ENCODE data around the gene CRACR2B.

- no peak for TF ChIP-seq CTCF (IDR thresholded peaks at IDR 0.05)
- no peak for TF ChIP-seq EP300 (IDR thresholded peaks at IDR 0.05)
- no peak for TF ChIP-seq POLR2A (IDR thresholded peaks at IDR 0.05)
These were observed 11.9 kb upstream of the CRACR2B start for GRCh38 chr11:815675-816432.
